HEK293 (cell line): ENCODE data around the gene S100A2.

Source experiments
- CTCF ChIA-PET: fragments of 350-600 bp; formaldehyde crosslinking; extraction: SDS; loops from one replicate; lab custom pipeline; 2021; ENCODE audit warnings: antibody characterized with exemption; lab: Yijun Ruan, JAX
- POLR2A ChIA-PET: fragments of 300-600 bp; formaldehyde crosslinking; extraction: SDS; loops from one replicate; lab custom pipeline; 2020; ENCODE audit warnings: antibody characterized with exemption, inconsistent platforms; lab: Yijun Ruan, JAX
- H3K27ac ChIP-seq: fragments of 200-500 bp; sonication (Bioruptor generic); 2 replicates; pipeline ENCODE4 v1.5.1; 2014; ENCODE audit warnings: low read depth, low read length, control low read depth, inconsistent platforms; ENCODE audit errors: extremely low read depth
- H3K36me3 ChIP-seq, 2 experiments: fragments of 200-500 bp in 1 of 2; sonication (Bioruptor generic) in 1 of 2; 1 replicate in 1 of 2; 2 replicates in 1 of 2; pipeline ENCODE4 v1.5.1; 2014 to 2017; ENCODE audit warnings: inconsistent platforms in 2 of 2, low read length in 2 of 2; ENCODE audit not compliant: control insufficient read depth in 2 of 2, insufficient read depth in 1 of 2
- H3K4me1 ChIP-seq: fragments of 200-500 bp; sonication (Bioruptor generic); 2 replicates; pipeline ENCODE4 v1.5.1; 2014; ENCODE audit warnings: mild to moderate bottlenecking, low read length, inconsistent platforms; ENCODE audit not compliant: control insufficient read depth, insufficient read depth
- H3K4me3 ChIP-seq: 2 replicates; pipeline ENCODE4 v1.5.1; 2011; ENCODE audit warnings: low read depth, mild to moderate bottlenecking, control low read depth, low read length, moderate library complexity
- H3K9me3 ChIP-seq: fragments of 200-500 bp; sonication (Bioruptor generic); 2 replicates; pipeline ENCODE4 v1.5.1; 2014; ENCODE audit warnings: low read depth, low read length, inconsistent platforms; ENCODE audit not compliant: control insufficient read depth, insufficient read depth
- GLI4 ChIP-seq: fragments of 450-650 bp; formaldehyde crosslinking; IDR thresholded peaks from 2 replicates; pipeline ENCODE4 v1.5.1; 2016; ENCODE audit warnings: missing biosample characterization, missing genetic modification characterization
- GLIS2 ChIP-seq: fragments of 450-650 bp; formaldehyde crosslinking; IDR thresholded peaks from 2 replicates; pipeline ENCODE4 v1.5.1; 2016; ENCODE audit warnings: missing biosample characterization, missing genetic modification characterization
- KLF1 ChIP-seq: fragments of 450-650 bp; formaldehyde crosslinking; IDR thresholded peaks from 2 replicates; pipeline ENCODE4 v1.5.1; 2016; ENCODE audit warnings: missing biosample characterization, missing genetic modification characterization
- KLF8 ChIP-seq: fragments of 450-650 bp; formaldehyde crosslinking; IDR thresholded peaks from 2 replicates; pipeline ENCODE4 v1.5.1; 2016; ENCODE audit warnings: missing biosample characterization, missing genetic modification characterization
- MEIS1 ChIP-seq: sonication (generic); formaldehyde crosslinking; IDR thresholded peaks from 2 replicates; pipeline ENCODE4 v1.8.1; 2022; ENCODE audit warnings: missing genetic modification reagents, mild to moderate bottlenecking, borderline replicate concordance
- MZF1 ChIP-seq: fragments of 450-650 bp; formaldehyde crosslinking; IDR thresholded peaks from 2 replicates; pipeline ENCODE4 v1.5.1; 2017; ENCODE audit warnings: missing biosample characterization, missing genetic modification characterization, borderline replicate concordance
- PRDM1 ChIP-seq: fragments of 450-650 bp; formaldehyde crosslinking; IDR thresholded peaks from 2 replicates; pipeline ENCODE4; 2016; ENCODE audit warnings: missing biosample characterization, missing genetic modification characterization
- SCRT2 ChIP-seq: fragments of 450-650 bp; formaldehyde crosslinking; IDR thresholded peaks from 2 replicates; pipeline ENCODE4 v1.5.1; 2016; ENCODE audit warnings: missing biosample characterization, missing genetic modification characterization
- YY2 ChIP-seq: fragments of 450-650 bp; formaldehyde crosslinking; IDR thresholded peaks from 2 replicates; pipeline ENCODE4 v1.5.1; 2016; ENCODE audit warnings: missing biosample characterization, missing genetic modification characterization
- ZBTB26 ChIP-seq: fragments of 450-650 bp; formaldehyde crosslinking; optimal IDR thresholded peaks from 2 replicates; pipeline ENCODE3; 2016; ENCODE audit warnings: missing biosample characterization, mild to moderate bottlenecking, missing genetic modification characterization
- ZBTB8A ChIP-seq: fragments of 450-650 bp; formaldehyde crosslinking; IDR thresholded peaks from 2 replicates; pipeline ENCODE4 v1.5.1; 2016; ENCODE audit warnings: missing biosample characterization, missing genetic modification characterization
- ZFP69B ChIP-seq: fragments of 450-650 bp; formaldehyde crosslinking; IDR thresholded peaks from 2 replicates; pipeline ENCODE4 v1.5.1; 2016; ENCODE audit warnings: missing biosample characterization, missing genetic modification characterization
- ZNF202 ChIP-seq: fragments of 450-650 bp; formaldehyde crosslinking; IDR thresholded peaks from 2 replicates; pipeline ENCODE4 v1.5.1; 2016; ENCODE audit warnings: missing biosample characterization, missing genetic modification characterization, borderline replicate concordance
- ZNF280D ChIP-seq: fragments of 450-650 bp; formaldehyde crosslinking; IDR thresholded peaks from 2 replicates; pipeline ENCODE4 v1.5.1; 2016; ENCODE audit warnings: missing biosample characterization, missing genetic modification characterization
- ZNF621 ChIP-seq: fragments of 450-650 bp; formaldehyde crosslinking; IDR thresholded peaks from 2 replicates; pipeline ENCODE4 v1.5.1; 2017; ENCODE audit warnings: missing biosample characterization, missing genetic modification characterization
- ZNF670 ChIP-seq: fragments of 450-650 bp; formaldehyde crosslinking; IDR thresholded peaks from 2 replicates; pipeline ENCODE4 v1.5.1; 2016; ENCODE audit warnings: missing biosample characterization, missing genetic modification characterization, low read depth
- ZNF701 ChIP-seq: fragments of 450-650 bp; formaldehyde crosslinking; IDR thresholded peaks from 2 replicates; pipeline ENCODE4 v1.5.1; 2016; ENCODE audit warnings: missing biosample characterization, missing genetic modification characterization
- ZNF707 ChIP-seq: fragments of 450-650 bp; formaldehyde crosslinking; IDR thresholded peaks from 2 replicates; pipeline ENCODE4 v1.5.1; 2016; ENCODE audit warnings: missing biosample characterization, missing genetic modification characterization
- ZNF747 ChIP-seq: fragments of 450-650 bp; formaldehyde crosslinking; IDR thresholded peaks from 2 replicates; pipeline ENCODE4 v1.5.1; 2016; ENCODE audit warnings: missing biosample characterization, missing genetic modification characterization
- ZNF837 ChIP-seq: fragments of 450-650 bp; formaldehyde crosslinking; IDR thresholded peaks from 2 replicates; pipeline ENCODE4 v1.5.1; 2016; ENCODE audit warnings: missing biosample characterization, missing genetic modification characterization
- ZXDB ChIP-seq: fragments of 450-650 bp; formaldehyde crosslinking; IDR thresholded peaks from 2 replicates; pipeline ENCODE4 v1.5.1; 2016; ENCODE audit warnings: missing biosample characterization, missing genetic modification characterization

S100A2 gene

GRCh38 chr1:153536671-153537375, 28.8 kb downstream of the S100A2 start:
- TF ChIP-seq SCRT2 (tag by site-specific recombination) (0 out of 2 replicates have a peak, but pooled peaks have one; percentile 5), PRDM1 (tag by site-specific recombination) (peak; percentile 41), YY2 (tag by site-specific recombination) (no peak), KLF1 (tag by site-specific recombination) (0 out of 2 replicates have a peak, but pooled peaks have one; percentile 9)
- ChIA-PET CTCF (interaction anchor here (0.6 kb wide), 1 partner anchor 8 kb away, joined by 3 read pairs; no protein-coding TSS in a partner anchor), POLR2A (no interaction called here)
- Histone ChIP-seq H3K36me3 (no peaks in the 10 kb centered on the region), H3K4me1 (no peaks in the 10 kb centered on the region), H3K27ac (no peak overlapping the region), H3K9me3 (no peaks in the 10 kb centered on the region), H3K4me3 (no peak overlapping the region)

GRCh38 chr1:153536012-153536670, 29.5 kb downstream of the S100A2 start:
- Histone ChIP-seq H3K36me3 (no peaks in the 10 kb centered on the region), H3K27ac (no peak overlapping the region), H3K4me1 (no peaks in the 10 kb centered on the region), H3K4me3 (no peak overlapping the region), H3K9me3 (no peaks in the 10 kb centered on the region)
- CTCF ChIA-PET = interaction anchor here (0.6 to 3.6 kb wide), 4 partner anchors 9 to 46 kb away, joined by 3 to 12 read pairs (median 4); no protein-coding TSS in a partner anchor
- POLR2A ChIA-PET = interaction anchor here (1.0 kb wide), 1 partner anchor 9 kb away, joined by 3 read pairs; no protein-coding TSS in a partner anchor
- TF ChIP-seq SCRT2 (tag by site-specific recombination) (peak; percentile 75), ZBTB8A (tag by site-specific recombination) (no peak)

- Histone ChIP-seq H3K36me3 (no peaks in the 10 kb centered on the region), H3K4me3 (no peak within 1 kb of the TSS), H3K9me3 (no peaks in the 10 kb centered on the region), H3K4me1 (no peaks in the 10 kb centered on the region), H3K27ac (no peak within 1 kb of the TSS)
- CTCF ChIA-PET = interaction anchor here (0.6 to 4.3 kb wide), 7 partner anchors 9 to 45 kb away, joined by 3 to 26 read pairs (median 5); partner anchors contain the start of gene S100A4
- POLR2A ChIA-PET = interaction anchor here (0.6 to 1.0 kb wide), 3 partner anchors 9 to 110 kb away, joined by 3 to 7 read pairs (median 3); no protein-coding TSS in a partner anchor
- TF ChIP-seq GLIS2 (0 out of 2 replicates have a peak, but pooled peaks have one; percentile 22), KLF8 (tag by site-specific recombination) (no peak), KLF1 (tag by site-specific recombination) (peak; percentile 40; the same call in 1 of the 2 replicates)
Observed at GRCh38 chr1:153535242-153536011, 30.2 kb downstream of the S100A2 start, which contains the start of gene S100A6. Gene S100A6 (minus strand): TSS chr1:153535991. CDS start chr1:153535339, 652 bp downstream.

GRCh38 chr1:153534925-153535241, 30.8 kb downstream of the S100A2 start:
- POLR2A ChIA-PET = interaction anchor here (0.6 to 1.0 kb wide), 3 partner anchors 10 to 110 kb away, joined by 3 to 7 read pairs (median 3); no protein-coding TSS in a partner anchor
- H3K27ac ChIP-seq = no peak overlapping the region

More at GRCh38 chr1:153534925-153535241, 30.8 kb downstream of the S100A2 start:
- CTCF ChIA-PET = interaction anchor here (0.6 to 4.3 kb wide), 7 partner anchors 10 to 41 kb away, joined by 3 to 26 read pairs (median 5); partner anchors contain the start of gene S100A4
- Histone ChIP-seq H3K36me3 (no peaks in the 10 kb centered on the region), H3K9me3 (no peaks in the 10 kb centered on the region), H3K4me1 (no peaks in the 10 kb centered on the region), H3K4me3 (no peak overlapping the region)
- no peak for TF ChIP-seq ZNF747 (tag by site-specific recombination)
- no peak for TF ChIP-seq ZNF202 (tag by site-specific recombination)
- no peak for TF ChIP-seq ZNF670
- no peak for TF ChIP-seq ZNF621
- TF ChIP-seq GLI4 = no peak
- no peak for TF ChIP-seq ZBTB26
- no peak for TF ChIP-seq ZNF707
- no peak for TF ChIP-seq MEIS1 (CRISPR knock-in tag)
- TF ChIP-seq ZNF837 = no peak
- TF ChIP-seq ZNF280D (tag by site-specific recombination) = no peak
- no peak for TF ChIP-seq ZFP69B (tag by site-specific recombination)
- TF ChIP-seq MZF1 (tag by site-specific recombination) = no peak
- no peak for TF ChIP-seq ZNF701
- no peak for TF ChIP-seq ZXDB (tag by site-specific recombination)
